Thyroid gland (tissue), 4 donors: ENCODE results near the gene RUFY3.

Experiments
- POLR2A ChIP-seq, 2 donors: fragments of 450-650 bp; IDR thresholded peaks; one replicate each; pipeline ENCODE4 v1.6.1; 2017; ENCODE audit warnings: antibody characterized with exemption in 2 of 2, mild to moderate bottlenecking in 2 of 2, moderate library complexity in 1 of 2
- TF ChIP-seq, protein P1 (sequence below), 6 experiments: fragments of 200-600 bp in 3 of 6; fragments of 450-650 bp in 3 of 6; sonication (generic) in 3 of 6; IDR thresholded peaks; one replicate each; pipeline ENCODE4 v1.5.1; 2016 to 2019; ENCODE audit warnings: antibody characterized with exemption in 6 of 6, mild to moderate bottlenecking in 2 of 6, inconsistent platforms in 1 of 6, moderate library complexity in 1 of 6

DNA sequence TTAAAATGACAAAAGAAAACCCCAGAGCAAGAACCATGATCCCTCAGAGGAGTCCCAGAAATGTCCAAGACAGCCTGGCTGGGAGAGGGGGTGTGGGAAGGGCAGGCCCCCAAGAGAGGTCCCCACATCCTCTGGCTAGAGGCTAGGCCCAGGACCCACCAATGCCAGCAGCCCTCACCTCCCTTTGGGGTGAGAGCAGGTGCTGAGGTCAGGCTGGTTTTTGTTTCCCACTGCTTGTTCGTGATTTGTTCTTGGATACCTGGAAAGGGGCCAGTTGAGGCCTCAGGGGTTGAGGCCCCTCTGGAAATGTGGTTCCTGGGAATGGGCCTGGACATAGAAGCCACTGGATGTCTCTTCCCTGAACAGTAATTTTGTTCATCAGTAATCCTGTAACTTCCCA, 120.2 kb downstream of the RUFY3 start:
- TF ChIP-seq POLR2A (IDR thresholded peaks at IDR 0.05) = no peak
- TF ChIP-seq, protein P1, sequence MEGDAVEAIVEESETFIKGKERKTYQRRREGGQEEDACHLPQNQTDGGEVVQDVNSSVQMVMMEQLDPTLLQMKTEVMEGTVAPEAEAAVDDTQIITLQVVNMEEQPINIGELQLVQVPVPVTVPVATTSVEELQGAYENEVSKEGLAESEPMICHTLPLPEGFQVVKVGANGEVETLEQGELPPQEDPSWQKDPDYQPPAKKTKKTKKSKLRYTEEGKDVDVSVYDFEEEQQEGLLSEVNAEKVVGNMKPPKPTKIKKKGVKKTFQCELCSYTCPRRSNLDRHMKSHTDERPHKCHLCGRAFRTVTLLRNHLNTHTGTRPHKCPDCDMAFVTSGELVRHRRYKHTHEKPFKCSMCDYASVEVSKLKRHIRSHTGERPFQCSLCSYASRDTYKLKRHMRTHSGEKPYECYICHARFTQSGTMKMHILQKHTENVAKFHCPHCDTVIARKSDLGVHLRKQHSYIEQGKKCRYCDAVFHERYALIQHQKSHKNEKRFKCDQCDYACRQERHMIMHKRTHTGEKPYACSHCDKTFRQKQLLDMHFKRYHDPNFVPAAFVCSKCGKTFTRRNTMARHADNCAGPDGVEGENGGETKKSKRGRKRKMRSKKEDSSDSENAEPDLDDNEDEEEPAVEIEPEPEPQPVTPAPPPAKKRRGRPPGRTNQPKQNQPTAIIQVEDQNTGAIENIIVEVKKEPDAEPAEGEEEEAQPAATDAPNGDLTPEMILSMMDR (IDR thresholded peaks at IDR 0.05) = no peak
